BLaER1 treated with 17β-estradiol and CSF1 and Interleukin-3, amounts not matched to agents 10 nM and 100 nM (cell line): Measurements from ENCODE around the gene AGER.

ENCODE experiments used
- H3K27ac ChIP-seq, 11 experiments: shearing (Covaris generic); formaldehyde crosslinking; 2 replicates each; pipeline ENCODE4 v1.8.1; 2022
- H3K27me3 ChIP-seq, 11 experiments: shearing (Covaris generic); formaldehyde crosslinking; 2 replicates each; pipeline ENCODE4 v1.8.1; 2022
- H3K36me3 ChIP-seq, 11 experiments: shearing (Covaris generic); formaldehyde crosslinking; 2 replicates each; pipeline ENCODE4 v1.8.1; 2022
- H3K4me1 ChIP-seq, 10 experiments: shearing (Covaris generic); formaldehyde crosslinking; 2 replicates each; pipeline ENCODE4 v1.8.1; 2022
- H3K4me2 ChIP-seq, 11 experiments: shearing (Covaris generic); formaldehyde crosslinking; 2 replicates each; pipeline ENCODE4 v1.8.1; 2022
- H3K4me3 ChIP-seq, 10 experiments: shearing (Covaris generic); formaldehyde crosslinking; 2 replicates each; pipeline ENCODE4 v1.8.1; 2022
- H3K9ac ChIP-seq, 11 experiments: shearing (Covaris generic); formaldehyde crosslinking; 2 replicates each; pipeline ENCODE4 v1.8.1; 2022
- H3K9me3 ChIP-seq, 11 experiments: shearing (Covaris generic); formaldehyde crosslinking; replicated peaks in 1 of 11; 2 replicates each; pipeline ENCODE4 v1.8.1; 2022
- H4K20me1 ChIP-seq, 11 experiments: shearing (Covaris generic); formaldehyde crosslinking; 2 replicates each; pipeline ENCODE4 v1.8.1; 2022
- Cebpa-rat ChIP-seq, 11 experiments: shearing (Covaris generic); IDR thresholded peaks; 2 replicates each; pipeline ENCODE4 v1.8.1; 2022

Gene AGER

GRCh38 chr6:32183483-32184083 is 470 bp downstream of the AGER start:
- no peak for TF ChIP-seq Cebpa-rat (IDR thresholded peaks at IDR 0.05)
- Histone ChIP-seq H3K4me3 (no peak overlapping the region), H3K4me1 (peaks cover 42 to 87% (median 65%) of the 10 kb centered on the region in 10 experiments), H3K9me3 (no peaks in the 10 kb centered on the region), H3K27ac (peak overlapping the region in 4 of 11 experiments; percentile 12 to 37 (median 22); a peak in 5 of 22 replicates), H3K4me2 (peak overlapping the region in 1 of 11 experiments; percentile 26; a peak in 1 of 22 replicates), H3K36me3 (peaks cover 66 to 81% (median 75%) of the 10 kb centered on the region in 11 experiments), H3K27me3 (no peaks in the 10 kb centered on the region), H4K20me1 (peaks cover 0 to 37% (median 7%) of the 10 kb centered on the region in 11 experiments; a peak in 9 of 22 replicates), H3K9ac (peak overlapping the region in 10 of 11 experiments; percentile 5 to 66 (median 36); a peak in 12 of 22 replicates)

DNA sequence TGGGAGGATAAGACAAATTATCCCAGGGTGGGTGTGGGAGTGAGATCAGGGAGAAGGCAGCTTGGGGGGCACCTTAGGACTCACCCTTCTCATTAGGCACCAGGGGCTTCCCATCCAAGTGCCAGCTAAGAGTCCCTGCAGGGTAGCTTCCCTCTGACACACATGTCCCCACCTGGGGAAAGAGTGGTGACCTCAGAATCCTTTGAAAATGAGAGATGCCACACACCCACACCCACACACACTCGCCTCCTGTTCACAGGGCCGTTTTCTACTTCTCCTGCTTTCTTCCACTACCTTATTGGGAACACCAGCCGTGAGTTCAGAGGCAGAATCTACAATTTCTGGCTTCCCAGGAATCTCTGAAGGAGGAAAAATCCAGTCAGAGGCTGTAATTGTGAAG is 1.0 kb downstream of the AGER start:
- Histone ChIP-seq H3K4me3 (no peak overlapping the region), H3K27ac (peak overlapping the region in 5 of 11 experiments; percentile 12 to 38 (median 37); a peak in 6 of 22 replicates), H3K4me2 (peak overlapping the region in 3 of 11 experiments; percentile 20 to 95 (median 46); a peak in 5 of 22 replicates), H3K36me3 (peaks cover 62 to 76% (median 71%) of the 10 kb centered on the region in 11 experiments), H3K27me3 (no peaks in the 10 kb centered on the region), H3K9ac (peak overlapping the region in 10 of 11 experiments; percentile 7 to 66 (median 36); a peak in 16 of 22 replicates), H3K9me3 (no peaks in the 10 kb centered on the region), H4K20me1 (peaks cover 0 to 33% (median 7%) of the 10 kb centered on the region in 11 experiments; a peak in 9 of 22 replicates), H3K4me1 (peaks cover 37 to 82% (median 60%) of the 10 kb centered on the region in 10 experiments)
- no peak for TF ChIP-seq Cebpa-rat (IDR thresholded peaks at IDR 0.05)

DNA sequence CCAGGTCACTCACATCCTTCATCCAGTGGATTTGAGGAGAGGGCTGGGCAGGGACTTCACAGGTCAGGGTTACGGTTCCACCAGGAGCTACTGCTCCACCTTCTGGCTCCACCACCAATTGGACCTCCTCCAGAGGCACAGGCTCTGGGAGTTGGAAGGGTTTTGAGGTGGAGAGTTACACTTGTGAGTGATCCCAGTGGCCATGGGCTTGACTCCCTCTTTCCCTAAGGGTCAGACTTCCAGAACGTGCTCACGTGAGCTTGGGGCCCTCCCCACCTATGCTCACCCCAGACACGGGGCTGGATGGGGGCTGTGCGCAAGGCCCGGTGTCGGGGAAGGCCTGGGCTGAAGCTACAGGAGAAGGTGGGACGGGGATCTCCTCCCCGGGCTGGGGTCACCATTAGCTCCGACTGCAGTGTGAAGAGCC is 1.5 kb downstream of the AGER start:
- peak overlapping the region in 5 of 11 experiments; percentile 2 to 95 (median 46); a peak in 6 of 22 replicates for H3K4me2 ChIP-seq
- no peaks in the 10 kb centered on the region for H3K9me3 ChIP-seq
- H3K4me1 ChIP-seq: peaks cover 32 to 77% (median 55%) of the 10 kb centered on the region in 10 experiments
- peaks cover 57 to 72% (median 67%) of the 10 kb centered on the region in 11 experiments for H3K36me3 ChIP-seq
- no peaks in the 10 kb centered on the region for H3K27me3 ChIP-seq
- peaks cover 0 to 28% (median 7%) of the 10 kb centered on the region in 11 experiments; a peak in 9 of 22 replicates for H4K20me1 ChIP-seq
- no peak overlapping the region for H3K4me3 ChIP-seq
- H3K27ac ChIP-seq: peak overlapping the region in 7 of 11 experiments; percentile 21 to 43 (median 37); a peak in 10 of 22 replicates
- H3K9ac ChIP-seq: peak overlapping the region; percentile 7 to 66 (median 37); a peak in 17 of 22 replicates
- TF ChIP-seq Cebpa-rat (IDR thresholded peaks at IDR 0.05): no peak

GRCh38 chr6:32181915-32182529 is 2.0 kb downstream of the AGER start:
- H3K27me3 ChIP-seq: no peaks in the 10 kb centered on the region
- H3K9me3 ChIP-seq: no peaks in the 10 kb centered on the region
- H3K36me3 ChIP-seq: peaks cover 52 to 66% (median 61%) of the 10 kb centered on the region in 11 experiments
- H3K9ac ChIP-seq: peak overlapping the region; percentile 7 to 66 (median 37); a peak in 16 of 22 replicates
- H4K20me1 ChIP-seq: peaks cover 0 to 24% (median 5%) of the 10 kb centered on the region in 11 experiments; a peak in 9 of 22 replicates
- peaks cover 31 to 75% (median 55%) of the 10 kb centered on the region in 10 experiments for H3K4me1 ChIP-seq
- peak overlapping the region in 5 of 11 experiments; percentile 2 to 95 (median 46); a peak in 6 of 22 replicates for H3K4me2 ChIP-seq
- H3K4me3 ChIP-seq: no peak overlapping the region
- H3K27ac ChIP-seq: peak overlapping the region in 7 of 11 experiments; percentile 21 to 43 (median 37); a peak in 10 of 22 replicates
- no peak for TF ChIP-seq Cebpa-rat (IDR thresholded peaks at IDR 0.05)

- peak overlapping the region in 1 of 11 experiments; percentile 4; a peak in 1 of 22 replicates for H3K27ac ChIP-seq
These were observed 2.8 kb downstream of the AGER start for GRCh38 chr6:32181148-32181702.

GRCh38 chr6:32179766-32180405 is 4.2 kb downstream of the AGER start:
- Histone ChIP-seq H3K36me3 (peaks cover 39 to 53% (median 49%) of the 10 kb centered on the region in 11 experiments), H3K9me3 (no peaks in the 10 kb centered on the region), H3K9ac (peak overlapping the region in 9 of 11 experiments; percentile 80 to 90 (median 86); a peak in 9 of 22 replicates), H4K20me1 (peaks cover 0 to 18% (median 0%) of the 10 kb centered on the region in 11 experiments; a peak in 6 of 22 replicates), H3K4me3 (peak overlapping the region; percentile 73 to 90 (median 80); a peak in 15 of 20 replicates), H3K27me3 (no peaks in the 10 kb centered on the region), H3K4me2 (peak overlapping the region; percentile 88 to 99 (median 95)), H3K4me1 (peaks cover 38 to 78% (median 60%) of the 10 kb centered on the region in 10 experiments), H3K27ac (peak overlapping the region in 7 of 11 experiments; percentile 1 to 93 (median 86); a peak in 4 of 22 replicates)
- no peak for TF ChIP-seq Cebpa-rat (IDR thresholded peaks at IDR 0.05)

More at GRCh38 chr6:32181148-32181702, 2.8 kb downstream of the AGER start:
- H3K27me3 ChIP-seq: no peaks in the 10 kb centered on the region
- H3K9ac ChIP-seq: peak overlapping the region in 5 of 11 experiments; percentile 1 to 43 (median 13); a peak in 3 of 22 replicates
- peaks cover 31 to 75% (median 55%) of the 10 kb centered on the region in 10 experiments for H3K4me1 ChIP-seq
- peaks cover 0 to 18% (median 0%) of the 10 kb centered on the region in 11 experiments; a peak in 6 of 22 replicates for H4K20me1 ChIP-seq
- peak overlapping the region in 5 of 11 experiments; percentile 46 to 95 (median 92); a peak in 5 of 22 replicates for H3K4me2 ChIP-seq
- no peak for TF ChIP-seq Cebpa-rat (IDR thresholded peaks at IDR 0.05)
- peaks cover 44 to 58% (median 53%) of the 10 kb centered on the region in 11 experiments for H3K36me3 ChIP-seq
- no peaks in the 10 kb centered on the region for H3K9me3 ChIP-seq
- H3K4me3 ChIP-seq: no peak overlapping the region

DNA sequence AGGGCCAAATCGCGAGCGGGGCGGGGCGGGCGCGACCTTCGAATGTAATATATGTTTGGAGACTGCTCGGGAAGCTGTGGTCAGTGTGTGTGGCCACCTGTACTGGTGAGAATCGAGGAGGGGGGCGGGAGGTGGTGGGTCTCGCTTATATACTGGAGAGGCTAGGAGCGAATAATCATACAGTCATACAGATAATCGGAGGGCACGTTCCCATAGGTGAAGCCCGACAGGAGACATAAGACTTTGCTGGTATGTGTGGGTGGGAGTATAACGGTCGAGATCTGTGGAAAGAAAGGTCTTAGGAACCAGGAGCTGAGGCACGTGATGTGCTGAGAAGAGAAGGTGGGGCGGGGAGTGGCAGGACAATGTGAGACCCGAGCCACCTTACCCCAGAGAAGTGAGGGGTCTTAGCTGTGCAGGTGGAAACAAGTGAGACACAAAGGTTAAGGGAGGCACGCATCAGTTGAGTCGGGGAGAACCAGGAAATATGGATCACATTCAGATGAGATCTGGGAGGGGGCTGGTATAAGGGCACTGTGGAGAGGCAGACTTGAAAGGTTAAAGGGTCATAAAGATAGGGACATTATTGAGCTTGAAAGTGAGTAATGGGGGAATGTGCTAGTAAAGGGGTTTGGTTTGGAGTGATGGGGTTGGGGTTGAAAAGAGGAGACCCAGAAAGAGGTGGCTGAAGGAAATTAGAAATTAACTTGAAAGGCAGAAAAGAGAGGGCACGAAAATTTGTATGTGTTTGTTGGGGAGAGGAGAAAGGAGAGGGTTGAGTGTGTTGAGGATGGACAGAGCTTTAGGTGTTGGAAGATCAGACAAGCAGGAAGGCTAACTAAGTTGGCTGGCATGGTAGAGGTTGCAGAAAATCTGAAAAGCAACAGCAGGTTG is 5.3 kb downstream of the AGER start:
- H3K4me1 ChIP-seq: peaks cover 48 to 82% (median 70%) of the 10 kb centered on the region in 10 experiments
- no peaks in the 10 kb centered on the region for H3K9me3 ChIP-seq
- peak overlapping the region; percentile 56 to 94 (median 89); a peak in 21 of 22 replicates for H3K27ac ChIP-seq
- peak overlapping the region; percentile 88 to 99 (median 95) for H3K4me2 ChIP-seq
- no peak for TF ChIP-seq Cebpa-rat (IDR thresholded peaks at IDR 0.05)
- peak overlapping the region; percentile 73 to 90 (median 80) for H3K4me3 ChIP-seq
- peaks cover 32 to 46% (median 42%) of the 10 kb centered on the region in 11 experiments for H3K36me3 ChIP-seq
- H4K20me1 ChIP-seq: peaks cover 0 to 11% (median 0%) of the 10 kb centered on the region in 11 experiments; a peak in 5 of 22 replicates
- H3K27me3 ChIP-seq: no peaks in the 10 kb centered on the region
- H3K9ac ChIP-seq: peak overlapping the region; percentile 80 to 90 (median 84)
